ENCODE measurements around the gene GALNT10. TPM values are rescaled to one million over a fixed set of nuclear protein-coding genes. Genes with fewer than 3 reads are reported as not detected.

Gene GALNT10
- total RNA-seq, 2 donors from 2014 or later, result 41.7 to 47.4 TPM

GRCh38 chr5:154237376-154237743 lies 46.8 kb downstream of the GALNT10 start:
- Mint-ChIP-seq H3K4me3 (no peak overlapping the region), H3K27ac (no peak overlapping the region), H3K9me3 (no peaks in the 10 kb centered on the region), H3K27me3 (ENCODE audit: low read depth) (no peaks in the 10 kb centered on the region), H3K36me3 (ENCODE audit: insufficient read depth in 2 of 2) (no peaks in the 10 kb centered on the region), H3K4me1 (ENCODE audit: low read depth) (peaks cover 41% of the 10 kb centered on the region)
- no peak for ATAC-seq (replicated peaks in 1 of 2)
- DNase-seq, result no peak

DNA sequence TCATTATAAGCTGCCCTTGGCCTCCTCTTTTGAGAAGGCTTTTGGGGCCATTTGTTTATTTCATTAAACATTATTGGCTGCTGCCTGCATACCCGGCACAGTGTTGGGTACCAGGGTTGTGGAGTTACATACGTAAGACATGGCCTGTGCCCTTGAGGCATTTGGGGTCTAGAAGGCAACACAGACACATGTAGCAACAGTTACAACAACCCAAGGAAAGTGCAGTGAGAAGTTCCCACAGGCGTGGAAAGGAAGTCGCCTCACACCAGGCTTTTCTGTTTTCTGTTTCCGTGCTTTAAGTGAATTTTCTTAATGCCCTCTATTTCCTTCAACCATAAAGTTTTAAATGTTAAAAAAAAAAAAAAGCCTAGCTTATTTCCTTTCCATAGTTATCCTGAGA lies 47.4 kb downstream of the GALNT10 start:
- no peaks in the 10 kb centered on the region for H3K27me3 Mint-ChIP-seq (ENCODE audit: low read depth)
- DNase-seq (no peak), ATAC-seq (replicated peaks in 1 of 2) (no peak)
- H3K36me3 Mint-ChIP-seq (ENCODE audit: insufficient read depth in 2 of 2), result no peaks in the 10 kb centered on the region
- no peak overlapping the region for H3K27ac Mint-ChIP-seq
- no peaks in the 10 kb centered on the region for H3K9me3 Mint-ChIP-seq
- no peak overlapping the region for H3K4me3 Mint-ChIP-seq
- H3K4me1 Mint-ChIP-seq (ENCODE audit: low read depth), result peaks cover 45% of the 10 kb centered on the region

- H3K27me3 Mint-ChIP-seq (ENCODE audit: low read depth), result no peaks in the 10 kb centered on the region
- ATAC-seq (replicated peaks in 1 of 2), result no peak
- H3K36me3 Mint-ChIP-seq (ENCODE audit: insufficient read depth in 2 of 2), result peaks cover 0 to 2% of the 10 kb centered on the region in 2 donors
- H3K4me3 Mint-ChIP-seq, result no peak overlapping the region
- no peak for DNase-seq
- no peak overlapping the region for H3K27ac Mint-ChIP-seq
- no peaks in the 10 kb centered on the region for H3K9me3 Mint-ChIP-seq
- H3K4me1 Mint-ChIP-seq (ENCODE audit: low read depth), result peaks cover 46% of the 10 kb centered on the region
Observed at GRCh38 chr5:154238776-154239481, 48.4 kb downstream of the GALNT10 start.

DNA sequence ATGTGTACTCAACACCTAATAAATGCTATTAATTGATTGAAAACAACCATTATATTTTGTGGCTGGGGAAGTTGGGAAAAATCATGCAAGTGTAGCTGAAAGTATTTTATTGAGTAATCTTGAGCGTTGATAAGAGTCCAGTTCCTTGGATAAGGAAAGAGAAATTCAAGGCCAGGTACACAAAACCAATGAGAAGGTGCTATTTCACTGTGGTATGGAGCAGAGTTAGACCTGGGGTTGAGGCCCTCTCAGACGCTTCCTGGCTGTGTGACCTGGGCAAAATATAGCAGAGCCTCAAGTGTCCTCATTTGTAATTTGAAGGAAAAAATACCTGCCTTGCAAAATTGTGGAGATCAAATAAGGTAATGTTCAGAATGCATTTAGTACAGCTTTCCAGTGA lies 50.1 kb downstream of the GALNT10 start:
- DNase-seq, result no peak
- peaks cover 46% of the 10 kb centered on the region for H3K4me1 Mint-ChIP-seq (ENCODE audit: low read depth)
- H3K36me3 Mint-ChIP-seq (ENCODE audit: insufficient read depth in 2 of 2), result peaks cover 4 to 7% of the 10 kb centered on the region in 2 donors
- no peak overlapping the region for H3K4me3 Mint-ChIP-seq
- ATAC-seq (replicated peaks in 1 of 2), result no peak
- no peaks in the 10 kb centered on the region for H3K27me3 Mint-ChIP-seq (ENCODE audit: low read depth)
- H3K9me3 Mint-ChIP-seq, result peaks cover 0 to 2% of the 10 kb centered on the region in 2 donors
- H3K27ac Mint-ChIP-seq, result no peak overlapping the region

DNA sequence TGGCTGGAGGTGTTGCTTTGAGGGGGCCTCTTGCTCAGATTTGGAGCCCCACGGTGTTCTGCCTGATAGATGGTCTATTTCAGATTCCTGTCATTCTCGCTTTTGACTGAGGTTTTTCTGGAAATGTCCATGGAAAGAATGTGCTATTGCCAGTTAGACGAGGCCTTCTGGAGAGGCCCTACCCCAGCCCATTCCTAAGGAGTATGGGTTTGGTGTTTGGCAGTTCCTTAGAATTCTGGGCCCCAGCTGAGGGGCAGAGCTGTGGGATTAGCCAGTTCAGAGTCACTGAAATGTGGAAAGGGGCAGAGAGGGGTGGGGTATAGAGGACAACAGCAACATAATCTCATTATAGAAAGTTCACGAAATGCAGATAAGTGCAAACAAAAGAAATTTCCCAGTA lies 50.5 kb downstream of the GALNT10 start:
- no peak overlapping the region for H3K4me3 Mint-ChIP-seq
- no peak for ATAC-seq (replicated peaks in 1 of 2)
- no peak overlapping the region for H3K27ac Mint-ChIP-seq
- peaks cover 0 to 2% of the 10 kb centered on the region in 2 donors for H3K9me3 Mint-ChIP-seq
- H3K36me3 Mint-ChIP-seq (ENCODE audit: insufficient read depth in 2 of 2), result peaks cover 4 to 7% of the 10 kb centered on the region in 2 donors
- peaks cover 42% of the 10 kb centered on the region for H3K4me1 Mint-ChIP-seq (ENCODE audit: low read depth)
- DNase-seq, result no peak
- no peaks in the 10 kb centered on the region for H3K27me3 Mint-ChIP-seq (ENCODE audit: low read depth)

DNA sequence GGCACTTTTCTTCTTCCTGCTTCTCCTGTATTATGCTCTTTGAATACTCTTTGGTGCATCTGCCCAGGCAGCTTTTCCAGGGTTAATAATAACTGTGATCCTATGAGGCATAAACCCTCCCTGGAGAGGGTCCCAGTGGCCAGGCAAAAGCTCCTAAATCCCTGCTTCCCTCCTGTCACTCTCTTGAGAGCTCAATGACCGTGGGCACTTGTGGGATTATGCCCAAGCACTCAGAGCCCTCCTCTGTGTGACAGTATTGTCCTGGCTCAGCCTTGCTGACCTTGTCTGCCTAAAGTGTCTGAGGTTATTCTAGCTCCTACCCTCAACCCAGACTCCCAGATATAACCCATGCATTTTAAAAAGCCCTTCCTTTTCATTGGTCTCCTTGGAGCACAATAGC lies 51.9 kb downstream of the GALNT10 start:
- peaks cover 28% of the 10 kb centered on the region for H3K4me1 Mint-ChIP-seq (ENCODE audit: low read depth)
- peaks cover 4 to 7% of the 10 kb centered on the region in 2 donors for H3K36me3 Mint-ChIP-seq (ENCODE audit: insufficient read depth in 2 of 2)
- no peak for ATAC-seq (replicated peaks in 1 of 2)
- no peak overlapping the region for H3K4me3 Mint-ChIP-seq
- H3K27ac Mint-ChIP-seq, result no peak overlapping the region
- no peaks in the 10 kb centered on the region for H3K27me3 Mint-ChIP-seq (ENCODE audit: low read depth)
- H3K9me3 Mint-ChIP-seq, result peaks cover 0 to 2% of the 10 kb centered on the region in 2 donors
- DNase-seq, result no peak

GRCh38 chr5:154242964-154243376 lies 52.4 kb downstream of the GALNT10 start:
- Mint-ChIP-seq H3K27ac (no peak overlapping the region), H3K4me1 (ENCODE audit: low read depth) (peaks cover 22% of the 10 kb centered on the region), H3K27me3 (ENCODE audit: low read depth) (no peaks in the 10 kb centered on the region), H3K4me3 (no peak overlapping the region), H3K9me3 (peaks cover 0 to 2% of the 10 kb centered on the region in 2 donors), H3K36me3 (ENCODE audit: insufficient read depth in 2 of 2) (peaks cover 4 to 7% of the 10 kb centered on the region in 2 donors)
- ATAC-seq (replicated peaks in 1 of 2) (no peak), DNase-seq (no peak)

GRCh38 chr5:154243736-154244135 lies 53.2 kb downstream of the GALNT10 start:
- Mint-ChIP-seq H3K9me3 (peaks cover 0 to 2% of the 10 kb centered on the region in 2 donors), H3K27ac (no peak overlapping the region), H3K27me3 (ENCODE audit: low read depth) (no peaks in the 10 kb centered on the region), H3K4me1 (ENCODE audit: low read depth) (peaks cover 21% of the 10 kb centered on the region), H3K36me3 (ENCODE audit: insufficient read depth in 2 of 2) (peaks cover 4 to 7% of the 10 kb centered on the region in 2 donors), H3K4me3 (no peak overlapping the region)
- DNase-seq (no peak), ATAC-seq (replicated peaks in 1 of 2) (no peak)

GRCh38 chr5:154244476-154244875 lies 53.9 kb downstream of the GALNT10 start:
- Mint-ChIP-seq H3K4me1 (ENCODE audit: low read depth) (peaks cover 18% of the 10 kb centered on the region), H3K27ac (no peak overlapping the region), H3K4me3 (no peak overlapping the region), H3K9me3 (peaks cover 0 to 2% of the 10 kb centered on the region in 2 donors), H3K36me3 (ENCODE audit: insufficient read depth in 2 of 2) (peaks cover 4 to 7% of the 10 kb centered on the region in 2 donors), H3K27me3 (ENCODE audit: low read depth) (no peaks in the 10 kb centered on the region)
- ATAC-seq (replicated peaks in 1 of 2) (no peak), DNase-seq (no peak)

- no peak overlapping the region for H3K4me3 Mint-ChIP-seq
- H3K9me3 Mint-ChIP-seq, result peaks cover 3 to 5% of the 10 kb centered on the region in 2 donors
- H3K27ac Mint-ChIP-seq, result no peak overlapping the region
- no peak for ATAC-seq (replicated peaks in 1 of 2)
- H3K4me1 Mint-ChIP-seq (ENCODE audit: low read depth), result peaks cover 13% of the 10 kb centered on the region
- H3K36me3 Mint-ChIP-seq (ENCODE audit: insufficient read depth in 2 of 2), result peaks cover 14 to 19% of the 10 kb centered on the region in 2 donors
- no peaks in the 10 kb centered on the region for H3K27me3 Mint-ChIP-seq (ENCODE audit: low read depth)
- no peak for DNase-seq
Observed at GRCh38 chr5:154248691-154249090, 58.2 kb downstream of the GALNT10 start.

DNA sequence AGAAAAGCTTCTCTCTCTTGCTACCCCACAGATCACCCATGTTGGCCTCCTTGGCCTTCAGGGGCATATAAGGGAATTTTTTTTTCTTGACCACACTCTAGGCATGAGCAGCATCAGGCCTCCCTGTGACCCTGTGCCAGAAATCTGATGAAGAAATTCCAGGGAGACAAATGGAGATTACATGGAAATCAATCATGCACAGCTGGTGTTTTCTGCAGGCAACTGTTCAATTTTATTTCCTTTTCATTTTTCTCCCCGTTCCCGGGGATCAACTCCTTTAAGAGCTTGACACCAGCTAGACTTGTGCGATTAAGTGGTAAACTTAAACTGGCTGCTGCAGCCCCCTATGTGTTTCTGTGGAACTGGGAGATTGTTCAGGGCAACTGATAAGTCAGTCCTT lies 59.3 kb downstream of the GALNT10 start:
- ATAC-seq (replicated peaks in 1 of 2), result no peak
- H3K27me3 Mint-ChIP-seq (ENCODE audit: low read depth), result no peaks in the 10 kb centered on the region
- no peak overlapping the region for H3K4me3 Mint-ChIP-seq
- peaks cover 3 to 5% of the 10 kb centered on the region in 2 donors for H3K9me3 Mint-ChIP-seq
- peaks cover 4% of the 10 kb centered on the region for H3K4me1 Mint-ChIP-seq (ENCODE audit: low read depth)
- H3K36me3 Mint-ChIP-seq (ENCODE audit: insufficient read depth in 2 of 2), result peaks cover 16% of the 10 kb centered on the region in 2 donors
- H3K27ac Mint-ChIP-seq, result no peak overlapping the region
- no peak for DNase-seq

- ATAC-seq (replicated peaks in 1 of 2), result no peak
- Mint-ChIP-seq H3K36me3 (ENCODE audit: insufficient read depth in 2 of 2) (peaks cover 14% of the 10 kb centered on the region in 2 donors), H3K27ac (no peak overlapping the region), H3K27me3 (ENCODE audit: low read depth) (no peaks in the 10 kb centered on the region), H3K9me3 (peaks cover 2 to 3% of the 10 kb centered on the region in 2 donors), H3K4me3 (no peak overlapping the region), H3K4me1 (ENCODE audit: low read depth) (no peaks in the 10 kb centered on the region)
- no peak for DNase-seq
Observed at GRCh38 chr5:154251529-154251928, 61.0 kb downstream of the GALNT10 start.

DNA sequence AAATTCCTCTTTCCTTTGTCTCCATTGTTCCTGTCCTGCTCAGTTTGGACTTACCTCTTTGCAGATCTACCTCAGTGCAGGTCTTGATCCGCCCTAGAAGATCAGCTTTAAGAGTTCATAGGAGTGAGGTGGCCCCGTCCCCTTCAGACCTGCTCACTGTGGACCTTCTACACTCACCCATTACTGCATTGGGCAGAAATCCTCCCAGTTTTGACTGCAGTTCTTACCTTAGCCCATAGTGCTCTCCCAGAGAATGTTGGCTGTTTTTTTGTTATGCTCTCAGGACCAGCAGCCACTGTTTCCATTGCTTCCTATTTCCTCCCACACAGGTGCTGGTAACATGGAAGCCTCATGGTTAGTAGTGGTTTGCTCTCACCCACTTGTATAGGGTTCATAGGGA lies 63.3 kb downstream of the GALNT10 start:
- peaks cover 2 to 3% of the 10 kb centered on the region in 2 donors for H3K9me3 Mint-ChIP-seq
- no peak overlapping the region for H3K27ac Mint-ChIP-seq
- H3K4me1 Mint-ChIP-seq (ENCODE audit: low read depth), result peaks cover 4% of the 10 kb centered on the region
- peaks cover 14% of the 10 kb centered on the region in 2 donors for H3K36me3 Mint-ChIP-seq (ENCODE audit: insufficient read depth in 2 of 2)
- no peaks in the 10 kb centered on the region for H3K27me3 Mint-ChIP-seq (ENCODE audit: low read depth)
- DNase-seq (no peak), ATAC-seq (replicated peaks in 1 of 2) (no peak)
- H3K4me3 Mint-ChIP-seq, result no peak overlapping the region

GRCh38 chr5:154254896-154255295 lies 64.4 kb downstream of the GALNT10 start:
- Mint-ChIP-seq H3K27me3 (ENCODE audit: low read depth) (no peaks in the 10 kb centered on the region), H3K36me3 (ENCODE audit: insufficient read depth in 2 of 2) (peaks cover 14% of the 10 kb centered on the region in 2 donors), H3K4me3 (no peak overlapping the region), H3K27ac (no peak overlapping the region), H3K4me1 (ENCODE audit: low read depth) (peaks cover 4% of the 10 kb centered on the region), H3K9me3 (peaks cover 2 to 3% of the 10 kb centered on the region in 2 donors)
- DNase-seq (no peak), ATAC-seq (replicated peaks in 1 of 2) (no peak)
